Endothelial cell of umbilical vein (primary cell): ENCODE data around the gene CD109.
"Not testable (repeated sequence)": the region's sequence is repeated elsewhere in the genome, so short reads cannot be mapped to it uniquely, and the experiment has no call there.

Source experiments
- EZH2 ChIP-seq: IDR thresholded peaks from 2 replicates; pipeline ENCODE4 v1.6.1; 2012; ENCODE audit warnings: borderline replicate concordance, low read depth, mild to moderate bottlenecking, moderate library complexity, low read length, inconsistent platforms; ENCODE audit not compliant: severe bottlenecking
- FOS ChIP-seq: IDR thresholded peaks from 2 replicates; pipeline ENCODE4 v1.6.1; 2011; ENCODE audit warnings: mild to moderate bottlenecking, low read length, moderate library complexity, borderline replicate concordance; ENCODE audit not compliant: insufficient read depth
- JUN ChIP-seq: IDR thresholded peaks from 2 replicates; pipeline ENCODE4 v1.6.1; 2011; ENCODE audit warnings: borderline replicate concordance, low read depth; ENCODE audit not compliant: insufficient read length, insufficient read depth
- MAX ChIP-seq: IDR thresholded peaks from 2 replicates; pipeline ENCODE4 v1.6.1; 2011; ENCODE audit not compliant: insufficient read depth, insufficient read length
- MYC ChIP-seq: IDR thresholded peaks from one replicate; pipeline ENCODE4 v1.6.1; 2011; ENCODE audit warnings: mild to moderate bottlenecking, low read depth, low read length
- POLR2A ChIP-seq: IDR thresholded peaks from 2 replicates; pipeline ENCODE4 v1.6.1; 2012; ENCODE audit warnings: low read depth, mild to moderate bottlenecking, control low read depth, low read length
- TF ChIP-seq, protein P1 (sequence below), 2 donors: IDR thresholded peaks; 1 replicate in 1 of 2; 2 replicates in 1 of 2; pipeline ENCODE4 v1.5.1; 2011; ENCODE audit warnings: low read length in 2 of 2, mild to moderate bottlenecking in 2 of 2, moderate library complexity in 2 of 2, control low read depth in 1 of 2, inconsistent platforms in 1 of 2, low read depth in 1 of 2; ENCODE audit not compliant: insufficient read depth in 1 of 2; ENCODE audit errors: extremely low read depth in 1 of 2

DNA sequence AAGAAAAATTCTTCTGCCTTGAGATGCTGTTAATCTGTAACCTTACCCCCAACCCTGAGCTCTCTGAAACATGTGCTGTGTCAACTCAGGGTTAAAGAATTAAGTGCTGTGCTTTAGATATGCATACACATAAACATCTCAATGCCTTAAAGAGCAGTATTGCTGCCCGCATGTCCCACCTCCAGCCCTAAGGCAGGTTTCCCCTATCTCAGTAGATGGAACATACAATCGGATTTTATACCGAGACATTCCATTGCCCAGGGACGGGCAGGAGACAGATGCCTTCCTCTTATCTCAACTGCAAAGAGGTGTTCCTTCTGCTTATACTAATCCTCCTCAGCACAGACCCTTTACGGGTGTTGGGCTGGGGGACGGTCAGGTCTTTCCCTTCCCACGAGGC lies 109.2 kb downstream of the CD109 start:
- TF ChIP-seq POLR2A, MAX, EZH2, JUN, MYC, FOS: not testable (repeated sequence)
- TF ChIP-seq, protein P1, sequence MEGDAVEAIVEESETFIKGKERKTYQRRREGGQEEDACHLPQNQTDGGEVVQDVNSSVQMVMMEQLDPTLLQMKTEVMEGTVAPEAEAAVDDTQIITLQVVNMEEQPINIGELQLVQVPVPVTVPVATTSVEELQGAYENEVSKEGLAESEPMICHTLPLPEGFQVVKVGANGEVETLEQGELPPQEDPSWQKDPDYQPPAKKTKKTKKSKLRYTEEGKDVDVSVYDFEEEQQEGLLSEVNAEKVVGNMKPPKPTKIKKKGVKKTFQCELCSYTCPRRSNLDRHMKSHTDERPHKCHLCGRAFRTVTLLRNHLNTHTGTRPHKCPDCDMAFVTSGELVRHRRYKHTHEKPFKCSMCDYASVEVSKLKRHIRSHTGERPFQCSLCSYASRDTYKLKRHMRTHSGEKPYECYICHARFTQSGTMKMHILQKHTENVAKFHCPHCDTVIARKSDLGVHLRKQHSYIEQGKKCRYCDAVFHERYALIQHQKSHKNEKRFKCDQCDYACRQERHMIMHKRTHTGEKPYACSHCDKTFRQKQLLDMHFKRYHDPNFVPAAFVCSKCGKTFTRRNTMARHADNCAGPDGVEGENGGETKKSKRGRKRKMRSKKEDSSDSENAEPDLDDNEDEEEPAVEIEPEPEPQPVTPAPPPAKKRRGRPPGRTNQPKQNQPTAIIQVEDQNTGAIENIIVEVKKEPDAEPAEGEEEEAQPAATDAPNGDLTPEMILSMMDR (IDR thresholded peaks at IDR 0.05; ENCODE audit: extremely low read depth in 1 of 2, insufficient read depth in 1 of 2, low read depth in 1 of 2, low read length in 2 of 2) = not testable (repeated sequence)
